ENCODE results near the gene SPIB.
"Not testable (repeated sequence)": the region's sequence is repeated elsewhere in the genome, so short reads cannot be mapped to it uniquely, and the experiment has no call there.

SPIB gene

DNA sequence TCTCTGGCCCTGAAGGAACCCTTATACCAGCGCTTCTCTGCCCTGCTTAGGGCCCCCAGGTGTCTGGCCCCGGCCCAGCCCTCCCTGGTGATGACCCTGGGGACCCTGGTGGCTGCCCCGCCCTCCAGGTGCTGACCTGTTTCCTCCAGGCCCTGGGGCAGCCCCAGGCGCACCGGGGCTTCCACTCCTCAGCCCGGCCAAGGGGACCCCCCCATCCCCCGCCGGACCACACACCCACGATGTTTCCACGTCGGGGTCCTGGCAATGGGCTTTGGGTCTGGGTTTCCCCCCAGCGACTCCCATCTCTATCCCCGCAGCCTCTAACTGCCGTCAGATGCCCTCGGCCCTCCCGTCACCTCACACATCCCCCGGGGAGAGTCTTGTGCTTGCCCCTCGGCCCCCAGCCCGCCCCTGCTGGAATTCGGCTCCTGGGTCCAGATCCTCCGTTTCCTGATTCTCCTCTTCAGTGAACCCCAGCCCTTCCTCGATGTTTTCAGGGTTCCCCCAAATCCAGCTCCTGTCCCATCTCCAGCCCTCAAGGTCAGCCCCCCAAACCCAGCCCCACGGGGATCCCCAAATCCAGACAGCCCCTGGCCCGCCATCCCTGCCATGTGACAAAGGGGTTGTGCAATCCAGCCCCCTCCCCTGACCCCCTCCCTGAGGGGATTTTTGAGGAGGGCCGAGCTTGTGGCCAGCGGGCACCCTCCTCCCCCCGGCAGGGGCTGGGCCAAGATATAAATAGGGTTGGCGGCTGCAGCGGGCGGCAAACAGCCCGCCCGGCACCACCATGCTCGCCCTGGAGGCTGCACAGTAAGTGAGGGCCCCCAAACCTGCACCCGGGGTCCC lies at the start of gene SPIB:
Gene SPIB (plus strand): TSS at position 763 of the 846 bp plus-strand sequence. CDS start 25 bp downstream, at position 788.
- no peak for DNase-seq (ENCODE audit: low read depth)

DNA sequence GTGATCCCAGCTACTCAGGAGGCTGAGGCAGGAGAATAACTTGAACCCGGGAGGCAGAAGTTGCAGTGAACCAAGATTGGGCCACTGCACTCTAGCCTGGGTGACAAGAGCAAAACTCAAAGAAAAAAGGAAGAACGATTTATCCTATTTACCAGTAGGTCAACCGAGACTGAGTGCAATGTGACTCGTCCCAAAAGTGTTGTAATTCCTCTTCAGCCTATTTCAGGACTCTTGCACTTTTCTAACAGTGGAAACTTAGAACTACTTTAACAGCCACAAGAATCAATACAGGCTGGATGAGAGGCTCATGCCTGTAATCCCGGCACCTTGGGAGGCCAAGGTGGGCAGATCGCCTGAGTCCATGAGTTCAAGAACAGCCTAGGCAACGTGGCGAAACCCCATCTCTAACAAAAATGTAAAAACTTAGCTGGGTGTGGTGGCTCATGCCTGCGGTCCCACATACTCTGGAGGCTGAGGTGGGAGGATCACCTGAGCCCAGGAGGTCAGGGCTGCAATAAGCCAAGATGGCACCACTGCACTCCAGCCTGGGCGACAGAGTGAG lies 46.7 kb upstream of the SPIB start:
- peak; percentile 75 for DNase-seq (ENCODE audit: low read depth)

DNA sequence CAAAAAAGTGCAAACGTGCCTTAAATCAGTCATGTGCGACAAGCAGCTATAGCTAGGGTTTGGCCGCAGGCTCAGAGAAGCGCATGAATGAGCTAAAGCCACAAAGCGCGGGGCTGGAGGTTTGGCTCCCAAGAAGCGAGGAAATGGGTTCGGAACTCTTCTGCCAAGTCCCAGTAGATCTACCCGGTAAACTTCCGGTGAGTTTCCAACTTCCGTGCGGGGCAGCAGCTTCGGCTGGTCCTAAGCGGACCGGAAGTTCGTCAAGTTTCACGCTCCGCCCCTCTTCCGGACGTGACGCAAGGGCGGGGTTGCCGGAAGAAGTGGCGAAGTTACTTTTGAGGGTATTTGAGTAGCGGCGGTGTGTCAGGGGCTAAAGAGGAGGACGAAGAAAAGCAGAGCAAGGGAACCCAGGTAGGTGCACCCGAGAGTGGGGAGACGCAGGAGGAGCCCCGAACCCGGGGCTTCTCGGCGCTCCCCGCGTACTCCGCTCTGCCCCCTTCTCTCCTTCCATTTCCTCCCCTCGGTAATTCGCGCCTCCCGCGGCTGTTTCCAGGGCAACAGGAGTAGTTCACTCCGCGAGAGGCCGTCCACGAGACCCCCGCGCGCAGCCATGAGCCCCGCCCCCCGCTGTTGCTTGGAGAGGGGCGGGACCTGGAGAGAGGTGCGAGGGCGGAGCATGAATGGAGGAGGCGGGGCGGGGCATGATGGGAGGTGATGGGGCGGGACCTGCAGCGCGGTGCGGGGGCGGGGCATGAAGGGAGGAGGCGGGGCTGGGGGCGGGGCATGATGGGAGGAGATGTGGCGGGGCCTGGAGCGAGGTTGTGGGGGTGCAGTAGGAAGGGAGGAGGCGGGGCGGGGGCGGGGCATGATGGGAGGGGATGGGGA lies 42.3 kb upstream of the SPIB start, which contains the start of gene NR1H2:
Gene NR1H2 (plus strand): TSS at position 292 of the 885 bp plus-strand sequence. CDS start 1,149 bp downstream, outside the sequence.
- peak; percentile 99 for DNase-seq (ENCODE audit: low read depth)

DNA sequence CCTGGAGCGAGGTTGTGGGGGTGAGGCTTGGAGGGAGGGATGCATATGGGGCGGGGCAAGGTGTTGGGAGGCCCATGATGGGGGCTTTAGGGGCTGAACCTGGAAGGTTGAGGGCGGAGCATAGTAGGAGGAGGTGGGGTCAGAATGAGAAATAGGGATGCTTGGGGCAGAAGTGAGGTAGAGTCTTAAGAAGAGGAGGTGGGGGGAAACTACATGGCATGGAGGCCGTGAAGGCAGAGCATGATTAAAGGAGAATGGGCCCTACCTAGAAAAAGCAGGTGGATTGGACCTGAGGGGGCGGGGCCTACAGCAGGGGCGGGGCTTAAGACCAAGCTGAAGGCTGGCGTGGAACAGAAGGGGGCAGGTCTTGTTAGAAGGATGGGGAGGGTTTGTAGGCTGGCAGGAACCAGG lies 41.7 kb upstream of the SPIB start:
- DNase-seq (ENCODE audit: low read depth): no peak

DNA sequence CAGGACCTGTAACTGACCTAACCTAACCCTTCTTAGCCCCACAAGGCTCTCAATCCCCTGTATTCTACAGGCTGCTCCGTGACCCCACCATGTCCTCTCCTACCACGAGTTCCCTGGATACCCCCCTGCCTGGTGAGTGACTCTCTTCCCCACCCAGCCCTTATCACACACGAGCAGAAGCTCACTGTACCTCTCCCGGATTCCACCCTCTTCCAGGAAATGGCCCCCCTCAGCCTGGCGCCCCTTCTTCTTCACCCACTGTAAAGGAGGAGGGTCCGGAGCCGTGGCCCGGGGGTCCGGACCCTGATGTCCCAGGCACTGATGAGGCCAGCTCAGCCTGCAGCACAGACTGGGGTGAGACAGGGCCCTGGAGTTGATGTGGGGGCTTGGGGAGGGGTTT lies 41.2 kb upstream of the SPIB start:
- DNase-seq (ENCODE audit: low read depth): no peak

DNA sequence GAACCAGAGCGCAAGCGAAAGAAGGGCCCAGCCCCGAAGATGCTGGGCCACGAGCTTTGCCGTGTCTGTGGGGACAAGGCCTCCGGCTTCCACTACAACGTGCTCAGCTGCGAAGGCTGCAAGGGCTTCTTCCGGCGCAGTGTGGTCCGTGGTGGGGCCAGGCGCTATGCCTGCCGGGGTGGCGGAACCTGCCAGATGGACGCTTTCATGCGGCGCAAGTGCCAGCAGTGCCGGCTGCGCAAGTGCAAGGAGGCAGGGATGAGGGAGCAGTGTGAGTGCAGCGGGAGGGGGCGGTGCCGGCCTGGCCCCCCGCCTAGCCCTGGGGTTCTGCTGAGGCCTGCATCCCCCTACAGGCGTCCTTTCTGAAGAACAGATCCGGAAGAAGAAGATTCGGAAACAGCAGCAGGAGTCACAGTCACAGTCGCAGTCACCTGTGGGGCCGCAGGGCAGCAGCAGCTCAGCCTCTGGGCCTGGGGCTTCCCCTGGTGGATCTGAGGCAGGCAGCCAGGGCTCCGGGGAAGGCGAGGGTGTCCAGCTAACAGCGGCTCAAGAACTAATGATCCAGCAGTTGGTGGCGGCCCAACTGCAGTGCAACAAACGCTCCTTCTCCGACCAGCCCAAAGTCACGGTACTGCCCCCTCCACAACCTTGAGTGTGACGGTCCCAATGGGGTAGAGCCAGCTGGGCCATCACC lies 40.4 kb upstream of the SPIB start:
- no peak for DNase-seq (ENCODE audit: low read depth)

DNA sequence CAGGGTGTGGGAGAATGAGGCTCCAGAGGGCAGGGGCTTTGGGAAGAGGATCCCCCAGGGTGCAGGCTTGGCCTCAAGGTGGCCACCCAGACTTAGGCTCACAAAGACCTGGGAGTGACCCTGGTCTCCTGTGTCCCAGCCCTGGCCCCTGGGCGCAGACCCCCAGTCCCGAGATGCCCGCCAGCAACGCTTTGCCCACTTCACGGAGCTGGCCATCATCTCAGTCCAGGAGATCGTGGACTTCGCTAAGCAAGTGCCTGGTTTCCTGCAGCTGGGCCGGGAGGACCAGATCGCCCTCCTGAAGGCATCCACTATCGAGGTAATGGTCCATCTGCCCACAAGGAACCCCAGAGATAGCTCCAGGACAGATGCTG lies 39.9 kb upstream of the SPIB start:
- no peak for DNase-seq (ENCODE audit: low read depth)

DNA sequence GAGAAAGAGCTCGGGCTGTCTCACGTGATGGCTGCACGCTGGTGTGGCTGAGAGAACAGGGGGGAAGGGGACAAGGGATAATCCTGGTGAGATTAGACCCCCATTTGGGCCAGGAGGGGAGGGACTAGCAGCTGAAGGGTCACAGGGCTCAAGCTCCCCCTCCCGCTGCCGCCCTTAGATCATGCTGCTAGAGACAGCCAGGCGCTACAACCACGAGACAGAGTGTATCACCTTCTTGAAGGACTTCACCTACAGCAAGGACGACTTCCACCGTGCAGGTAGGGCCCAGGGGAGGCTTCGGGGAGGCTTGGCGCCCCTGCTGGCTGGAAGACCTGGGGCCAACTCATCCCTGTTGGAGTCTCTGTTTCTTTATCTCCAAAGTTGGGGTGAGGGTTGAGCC lies 39.1 kb upstream of the SPIB start:
- no peak for DNase-seq (ENCODE audit: low read depth)

DNA sequence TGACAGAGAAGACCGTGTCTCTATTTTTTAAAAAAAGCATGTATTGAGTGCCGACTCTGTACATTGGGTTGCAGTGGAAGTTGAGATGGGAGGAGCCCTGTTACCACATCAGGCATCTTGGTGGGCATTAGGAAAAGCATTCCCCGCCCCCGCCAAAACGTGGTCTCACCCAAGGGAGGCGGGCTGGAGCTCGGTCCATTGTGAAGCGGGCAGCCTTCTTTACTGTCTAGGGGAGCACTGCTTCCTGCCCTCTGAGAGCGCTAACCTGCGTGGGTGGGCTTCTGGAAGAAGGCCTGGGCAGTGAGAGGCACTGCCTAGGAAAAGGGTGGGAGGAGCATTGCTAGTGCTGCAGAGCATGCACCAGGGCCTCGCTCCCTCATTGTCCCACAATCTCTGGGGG lies 38.6 kb upstream of the SPIB start:
- DNase-seq (ENCODE audit: low read depth): no peak

DNA sequence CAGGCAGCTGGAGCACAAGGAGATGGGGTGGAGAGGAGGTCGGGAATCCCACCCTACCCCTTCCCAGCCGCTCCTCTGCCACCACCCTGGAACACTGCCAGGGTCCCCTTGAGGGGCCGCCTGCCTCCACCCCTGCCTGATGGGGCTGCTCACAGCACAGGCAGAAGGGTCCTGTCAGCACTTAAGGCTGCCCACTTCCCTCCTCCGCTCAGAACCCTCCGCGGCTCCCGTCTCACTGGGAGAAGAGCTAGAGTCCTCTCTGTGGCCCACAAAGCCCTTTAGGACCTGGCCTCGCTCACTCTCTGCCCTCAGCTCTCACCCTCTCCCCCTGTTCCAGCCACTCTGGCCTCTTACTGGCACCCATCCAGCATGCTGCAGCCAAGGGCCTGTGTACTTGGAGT lies 38.0 kb upstream of the SPIB start:
- DNase-seq (ENCODE audit: low read depth): no peak

DNA sequence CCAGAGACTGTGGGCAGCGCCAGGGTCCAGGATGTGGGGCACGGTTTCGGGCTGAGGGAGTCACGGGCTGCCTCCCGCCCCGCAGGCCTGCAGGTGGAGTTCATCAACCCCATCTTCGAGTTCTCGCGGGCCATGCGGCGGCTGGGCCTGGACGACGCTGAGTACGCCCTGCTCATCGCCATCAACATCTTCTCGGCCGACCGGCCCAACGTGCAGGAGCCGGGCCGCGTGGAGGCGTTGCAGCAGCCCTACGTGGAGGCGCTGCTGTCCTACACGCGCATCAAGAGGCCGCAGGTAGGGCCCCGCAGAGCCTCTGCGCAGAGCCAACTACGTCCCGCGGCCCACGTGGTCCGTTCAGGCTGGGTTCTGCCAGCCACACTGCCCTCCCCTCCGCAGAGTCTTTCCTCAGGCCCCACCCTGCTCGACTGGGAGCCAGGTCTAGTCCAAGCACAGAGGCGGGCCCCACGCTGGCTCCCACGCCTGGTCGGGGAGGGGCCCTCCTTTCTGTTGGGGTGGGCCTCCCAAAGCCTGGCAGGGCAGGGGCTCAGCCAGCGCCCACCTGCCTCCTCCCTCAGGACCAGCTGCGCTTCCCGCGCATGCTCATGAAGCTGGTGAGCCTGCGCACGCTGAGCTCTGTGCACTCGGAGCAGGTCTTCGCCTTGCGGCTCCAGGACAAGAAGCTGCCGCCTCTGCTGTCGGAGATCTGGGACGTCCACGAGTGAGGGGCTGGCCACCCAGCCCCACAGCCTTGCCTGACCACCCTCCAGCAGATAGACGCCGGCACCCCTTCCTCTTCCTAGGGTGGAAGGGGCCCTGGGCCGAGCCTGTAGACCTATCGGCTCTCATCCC lies 36.6 kb upstream of the SPIB start:
- no peak for DNase-seq (ENCODE audit: low read depth)

DNA sequence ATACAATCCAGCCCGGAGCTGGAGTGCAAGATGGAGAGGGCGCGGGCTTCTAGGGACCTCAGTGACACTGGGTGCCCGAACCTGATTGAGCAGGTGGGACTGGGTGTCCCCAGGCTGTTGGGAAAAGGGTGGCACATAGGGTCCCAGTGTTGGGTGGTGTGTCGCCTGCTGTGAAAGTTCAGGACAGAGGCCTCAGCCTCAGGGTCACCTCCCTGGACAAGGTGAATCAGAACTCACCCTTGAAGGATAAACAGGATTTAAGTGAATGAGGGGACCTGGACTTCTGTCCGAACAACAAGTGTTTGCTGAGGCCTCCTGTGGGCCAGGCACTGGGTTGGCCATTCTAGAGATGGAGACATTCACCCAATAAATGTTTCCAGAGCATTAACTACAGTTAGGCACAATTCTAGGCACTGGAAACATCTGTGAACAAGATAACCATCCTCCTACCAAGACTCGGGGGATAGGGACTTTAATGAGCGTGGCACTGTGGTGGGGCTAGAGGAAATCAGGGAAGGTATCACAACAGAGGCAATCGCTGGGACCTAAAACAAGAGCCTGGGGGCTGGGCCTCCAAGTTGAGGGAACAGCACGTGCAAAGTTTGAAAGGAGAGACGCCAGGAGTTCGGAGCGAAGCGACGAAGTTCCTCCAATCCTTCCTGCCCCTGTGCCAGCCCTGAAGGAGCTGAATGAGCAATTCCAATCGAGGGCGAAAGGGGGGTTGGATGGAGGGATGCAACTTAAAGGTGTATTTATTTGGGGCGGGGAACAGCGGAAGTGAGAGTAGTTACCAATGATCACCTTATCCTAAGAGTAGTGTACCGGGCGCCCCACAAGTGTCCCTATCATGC lies 35.5 kb upstream of the SPIB start:
- DNase-seq (ENCODE audit: low read depth): peak; percentile 9

DNA sequence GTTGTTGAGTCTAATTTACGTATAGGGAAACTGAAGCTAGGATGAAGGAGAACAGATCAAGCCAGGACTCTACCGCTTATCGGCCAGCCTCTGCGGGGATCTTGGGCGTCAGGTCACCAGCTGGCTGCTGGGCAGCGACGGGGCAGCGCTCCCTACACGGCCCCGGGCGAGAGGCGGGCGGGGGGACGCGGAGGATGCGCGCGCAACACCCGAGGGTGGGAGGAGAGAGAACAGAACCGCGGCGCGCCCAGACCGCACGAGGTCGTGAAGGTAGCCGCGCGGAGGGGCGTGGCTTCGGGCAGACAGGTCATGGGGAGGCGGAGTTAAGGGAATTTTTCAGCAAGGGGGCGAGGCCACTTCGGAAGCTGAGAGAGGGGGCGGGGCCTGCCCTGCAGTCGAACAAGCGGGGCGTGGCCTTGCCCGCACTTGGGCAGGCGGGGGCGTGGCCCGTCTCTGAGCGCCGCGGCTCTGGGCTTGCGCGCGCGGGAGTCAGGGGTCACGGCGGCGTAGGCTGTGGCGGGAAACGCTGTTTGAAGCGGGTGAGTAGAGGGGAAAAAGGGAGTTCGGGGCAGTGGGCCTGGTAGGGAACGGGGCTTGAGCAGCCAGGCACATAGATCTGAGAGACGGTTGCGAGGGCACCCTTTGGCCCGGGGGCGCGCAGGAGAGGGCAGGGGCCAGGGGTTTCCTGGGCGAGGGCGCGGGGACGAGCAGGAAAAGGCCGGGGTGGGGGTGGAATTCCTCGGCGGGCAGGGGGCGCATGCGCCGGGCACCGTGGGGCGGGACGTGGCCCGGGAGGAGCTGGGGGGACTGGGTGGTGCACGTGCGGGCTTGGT lies 34.7 kb upstream of the SPIB start, which contains the start of gene POLD1:
Gene POLD1 (plus strand): TSS at position 496 of the 833 bp plus-strand sequence. CDS start 14,505 bp downstream, outside the sequence.
- DNase-seq (ENCODE audit: low read depth): peak; percentile 97

DNA sequence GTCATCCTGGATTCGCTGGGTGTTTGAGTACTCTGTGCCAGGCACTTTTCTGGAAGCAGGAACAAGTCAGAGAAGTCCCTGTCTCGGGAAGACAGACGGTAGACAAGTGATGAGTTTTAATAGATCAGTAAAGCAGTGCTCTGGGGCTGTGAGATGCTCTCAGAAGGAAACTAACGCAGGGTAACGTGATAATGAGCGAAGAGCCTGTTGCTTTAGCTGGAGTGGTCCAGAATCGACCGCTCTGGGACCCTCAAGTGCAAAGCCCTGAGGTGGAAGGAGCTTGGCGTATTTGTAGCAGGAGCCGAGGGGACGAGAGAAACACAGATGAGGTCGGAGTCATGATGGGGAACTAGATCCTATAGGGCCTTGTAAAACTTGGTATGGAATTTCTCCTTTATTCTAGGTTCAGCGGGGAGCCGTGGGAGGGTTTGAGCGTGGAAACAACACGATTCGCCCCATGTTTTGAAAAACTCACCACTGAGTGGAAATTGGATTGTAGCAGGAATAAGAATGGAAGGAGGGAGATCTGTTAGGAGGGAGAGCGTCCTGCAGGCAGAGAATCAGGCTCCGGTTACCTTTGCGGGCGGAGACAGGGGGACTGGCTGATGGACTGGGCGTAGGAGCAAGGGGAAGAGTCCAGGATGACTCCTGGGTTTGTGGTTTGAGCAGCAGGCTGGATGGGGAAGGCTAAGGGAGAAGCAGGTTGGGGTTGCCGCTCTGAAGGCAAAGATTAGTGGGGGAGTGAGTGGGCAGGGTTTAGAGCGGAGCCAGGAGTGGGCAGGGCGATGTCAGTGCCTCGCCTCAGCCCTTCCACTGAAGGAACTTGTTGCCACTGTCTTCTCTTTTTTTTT lies 33.8 kb upstream of the SPIB start:
- peak; percentile 46 for DNase-seq (ENCODE audit: low read depth)

DNA sequence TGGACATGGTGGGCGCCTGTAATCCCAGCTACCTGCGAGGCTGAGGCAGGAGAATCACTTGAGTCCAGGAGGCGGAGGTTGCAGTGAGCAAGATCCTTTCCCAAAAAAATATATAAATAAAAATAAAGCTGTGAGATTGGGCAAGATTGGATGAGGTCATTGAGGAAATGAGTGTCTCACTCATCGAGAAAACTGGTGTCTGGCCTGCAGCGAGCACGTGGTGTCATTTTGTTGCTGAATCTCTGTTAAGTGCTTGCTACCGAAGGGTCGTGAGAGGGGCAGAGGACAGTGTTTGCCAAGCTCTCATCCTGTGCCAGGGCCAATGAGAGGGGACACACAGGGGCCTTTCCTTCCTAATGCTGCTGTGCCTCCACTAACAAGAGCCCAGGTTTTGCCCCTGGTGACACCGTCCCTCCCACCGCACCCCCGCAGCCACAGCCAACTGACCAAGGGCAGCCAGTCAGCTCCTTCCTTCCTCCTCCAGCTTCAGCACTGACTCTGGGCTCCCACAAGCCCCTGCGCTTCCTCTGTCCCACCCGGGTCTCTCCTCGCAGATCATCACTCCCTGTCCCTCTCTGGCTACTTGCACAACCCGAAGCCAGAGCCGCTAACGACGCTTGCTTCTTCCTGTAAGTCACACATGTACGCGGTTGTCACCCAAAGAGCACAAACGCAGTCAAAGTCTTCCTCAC lies 31.4 kb upstream of the SPIB start:
- DNase-seq (ENCODE audit: low read depth): peak; percentile 80

DNA sequence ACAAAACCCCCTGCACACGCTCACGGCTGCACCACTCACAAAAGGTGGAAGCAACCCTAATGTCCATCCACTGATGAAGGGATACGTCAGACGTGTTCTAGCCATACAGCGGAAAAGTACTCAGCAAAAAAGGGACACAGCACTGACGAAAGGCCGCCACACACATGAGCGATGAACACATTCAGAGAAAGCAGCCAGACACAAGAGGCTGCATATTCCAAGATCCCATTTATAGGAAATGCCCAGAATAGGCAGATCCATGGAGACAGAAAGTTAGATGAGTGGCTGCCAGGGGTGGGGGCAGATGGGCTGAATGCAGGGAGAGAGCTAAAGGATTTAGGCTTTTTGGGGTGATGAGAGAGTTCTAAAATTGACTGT lies 30.9 kb upstream of the SPIB start:
- DNase-seq (ENCODE audit: low read depth): no peak

DNA sequence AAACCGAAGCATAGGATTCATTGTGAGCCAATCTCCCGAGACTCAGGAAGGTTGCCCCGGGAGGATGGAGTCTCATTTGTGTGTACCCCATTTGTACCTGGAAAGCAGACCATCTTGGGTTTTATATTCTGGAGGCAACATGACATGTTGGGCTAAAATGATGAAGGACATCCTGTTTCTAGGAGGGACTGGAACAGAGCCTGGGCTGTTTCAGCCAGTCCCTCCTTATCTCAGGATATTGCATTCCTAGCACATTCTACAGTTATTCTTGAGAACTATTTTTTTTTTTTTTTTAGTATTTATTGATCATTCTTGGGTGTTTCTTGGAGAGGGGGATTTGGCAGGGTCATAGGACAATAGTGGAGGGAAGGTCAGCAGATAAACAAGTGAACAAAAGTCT lies 28.4 kb upstream of the SPIB start:
- not testable (repeated sequence) for DNase-seq (ENCODE audit: low read depth)

Data from iris pigment epithelial cell (primary cell).